Effector memory CD4-positive, alpha-beta T cell (primary cell): ENCODE data around the gene DKK3.

ENCODE experiments used
- DNase-seq, 3 donors: peaks; one replicate each; pipeline ENCODE4 v3.0.0-alpha.2; 2020
- H3K27ac ChIP-seq: 2 replicates; pipeline ENCODE4 v1.7.0; 2013; ENCODE audit warnings: mild to moderate bottlenecking, low read length, moderate library complexity; ENCODE audit not compliant: insufficient read depth, poor library complexity, severe bottlenecking
- H3K27me3 ChIP-seq: replicated peaks from 2 replicates; pipeline ENCODE4 v1.7.0; 2013; ENCODE audit warnings: mild to moderate bottlenecking, low read length; ENCODE audit not compliant: insufficient read depth, control insufficient read depth, poor library complexity, severe bottlenecking
- H3K36me3 ChIP-seq: 2 replicates; pipeline ENCODE4 v1.7.0; 2013; ENCODE audit warnings: mild to moderate bottlenecking, low read length, moderate library complexity; ENCODE audit not compliant: control insufficient read depth, insufficient read depth
- H3K4me1 ChIP-seq: 2 replicates; pipeline ENCODE4 v1.7.0; 2013; ENCODE audit warnings: low read length, mild to moderate bottlenecking; ENCODE audit not compliant: control insufficient read depth, insufficient read depth, poor library complexity, severe bottlenecking
- H3K4me3 ChIP-seq: 2 replicates; pipeline ENCODE4 v1.7.0; 2013; ENCODE audit warnings: low read length, low read depth, mild to moderate bottlenecking; ENCODE audit not compliant: insufficient read depth, poor library complexity, severe bottlenecking
- H3K9me3 ChIP-seq: 2 replicates; pipeline ENCODE4 v1.7.0; 2013; ENCODE audit warnings: mild to moderate bottlenecking, low read length, moderate library complexity; ENCODE audit not compliant: control insufficient read depth

DKK3 gene

DNA sequence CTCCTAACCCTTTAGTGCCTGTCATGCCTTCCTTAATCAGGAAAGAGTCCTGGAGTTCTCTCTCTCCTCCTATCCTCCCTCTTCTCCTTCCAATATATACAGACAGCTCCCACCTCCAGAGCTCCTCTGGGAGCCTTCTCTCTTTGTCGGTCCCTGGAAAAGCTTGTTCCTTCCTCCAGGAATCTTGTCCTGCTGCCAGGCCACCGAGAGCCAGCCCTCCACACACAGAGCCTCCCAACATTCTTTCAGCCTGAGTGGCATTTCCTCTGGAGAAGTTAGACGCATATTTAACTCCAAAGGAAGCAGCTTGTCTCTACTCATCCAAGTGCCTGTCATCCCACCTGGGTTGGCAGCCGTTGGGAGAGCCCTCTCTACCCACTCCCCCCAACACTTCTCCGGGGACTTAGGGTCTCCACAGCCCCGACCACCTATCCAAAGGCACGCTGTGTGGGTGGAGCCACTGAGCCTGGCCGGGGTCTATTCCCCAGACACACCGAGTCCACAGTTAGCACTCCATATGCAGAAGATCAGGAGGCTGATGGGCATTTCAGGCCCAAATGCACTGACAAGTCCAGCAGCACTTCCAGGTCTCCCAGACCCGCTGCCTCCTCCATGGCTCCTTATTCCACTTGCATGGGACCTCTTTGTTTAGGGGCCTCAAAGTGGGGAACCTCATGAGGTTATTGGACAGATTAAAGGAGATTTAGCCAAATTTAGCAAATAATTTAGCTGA lies 31.1 kb downstream of the DKK3 start:
- Histone ChIP-seq H3K4me3 (no peak overlapping the region), H3K36me3 (no peaks in the 10 kb centered on the region), H3K27ac (no peak overlapping the region), H3K4me1 (no peaks in the 10 kb centered on the region), H3K9me3 (no peaks in the 10 kb centered on the region), H3K27me3 (no peaks in the 10 kb centered on the region)
- DNase-seq, result no peak

- no peak for DNase-seq
- Histone ChIP-seq H3K27me3 (no peaks in the 10 kb centered on the region), H3K27ac (no peak overlapping the region), H3K9me3 (no peaks in the 10 kb centered on the region), H3K36me3 (no peaks in the 10 kb centered on the region), H3K4me1 (no peaks in the 10 kb centered on the region), H3K4me3 (no peak overlapping the region)
Measured at GRCh38 chr11:11976481-11977127, 31.8 kb downstream of the DKK3 start.

- H3K4me1 ChIP-seq, result no peaks in the 10 kb centered on the region
- H3K4me3 ChIP-seq, result no peak overlapping the region
- H3K27ac ChIP-seq, result no peak overlapping the region
- no peaks in the 10 kb centered on the region for H3K9me3 ChIP-seq
- H3K27me3 ChIP-seq, result no peaks in the 10 kb centered on the region
- H3K36me3 ChIP-seq, result no peaks in the 10 kb centered on the region
- DNase-seq, result no peak
Measured at GRCh38 chr11:11975201-11976092, 33.0 kb downstream of the DKK3 start.

DNA sequence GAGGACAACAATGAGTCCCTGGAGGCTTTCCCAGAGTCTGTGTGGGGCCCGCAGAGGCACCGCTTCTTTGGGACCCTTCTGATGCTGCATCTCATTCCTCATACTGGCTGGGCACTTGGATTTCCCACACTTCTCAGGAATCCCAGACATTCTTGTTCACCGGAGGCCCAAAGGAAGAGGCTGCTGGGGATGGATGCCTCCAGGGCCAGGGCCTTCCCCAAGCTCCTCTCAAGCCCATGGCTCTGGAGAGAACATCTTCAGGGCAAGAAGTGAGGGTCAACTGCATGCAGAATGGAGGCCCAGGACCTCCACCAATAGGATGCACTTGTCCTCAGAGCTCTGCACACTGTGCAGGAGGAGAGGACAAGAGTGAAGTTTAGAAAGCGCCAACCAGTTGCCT lies 34.6 kb downstream of the DKK3 start:
- Histone ChIP-seq H3K27me3 (no peaks in the 10 kb centered on the region), H3K4me3 (no peak overlapping the region), H3K4me1 (no peaks in the 10 kb centered on the region), H3K27ac (no peak overlapping the region), H3K36me3 (no peaks in the 10 kb centered on the region), H3K9me3 (no peaks in the 10 kb centered on the region)
- DNase-seq, result no peak

- Histone ChIP-seq H3K27me3 (no peaks in the 10 kb centered on the region), H3K9me3 (no peaks in the 10 kb centered on the region), H3K4me3 (no peak overlapping the region), H3K36me3 (no peaks in the 10 kb centered on the region), H3K4me1 (no peaks in the 10 kb centered on the region), H3K27ac (no peak overlapping the region)
- DNase-seq, result no peak
Measured at GRCh38 chr11:11973361-11973800, 35.0 kb downstream of the DKK3 start.

- Histone ChIP-seq H3K4me1 (no peaks in the 10 kb centered on the region), H3K27ac (no peak overlapping the region), H3K4me3 (no peak overlapping the region), H3K36me3 (no peaks in the 10 kb centered on the region), H3K9me3 (no peaks in the 10 kb centered on the region), H3K27me3 (no peaks in the 10 kb centered on the region)
- no peak for DNase-seq
Measured at GRCh38 chr11:11972730-11973341, 35.6 kb downstream of the DKK3 start.

GRCh38 chr11:11971906-11972547 lies 36.4 kb downstream of the DKK3 start:
- Histone ChIP-seq H3K36me3 (no peaks in the 10 kb centered on the region), H3K9me3 (no peaks in the 10 kb centered on the region), H3K4me1 (no peaks in the 10 kb centered on the region), H3K27me3 (no peaks in the 10 kb centered on the region), H3K27ac (no peak overlapping the region), H3K4me3 (no peak overlapping the region)
- no peak for DNase-seq

DNA sequence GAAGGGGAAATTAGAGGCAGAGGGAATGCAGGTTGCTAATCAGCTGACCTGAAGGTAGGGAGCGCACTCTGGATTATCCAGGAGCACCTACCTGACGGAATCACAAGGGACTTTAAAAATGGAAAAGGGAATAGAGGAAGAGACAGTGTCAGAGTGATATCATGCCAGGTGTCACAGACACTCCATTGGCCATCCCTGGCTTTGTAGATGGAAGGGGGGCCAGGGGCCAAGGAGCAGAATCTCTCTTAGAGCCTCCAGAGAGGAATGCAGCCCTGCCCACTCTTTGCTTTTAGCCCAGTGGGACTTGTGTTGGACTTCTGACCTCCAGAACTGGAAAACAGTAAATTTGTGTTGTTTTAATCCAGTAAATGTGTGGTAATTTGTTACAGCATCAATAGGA lies 37.9 kb downstream of the DKK3 start:
- DNase-seq, result no peak
- Histone ChIP-seq H3K4me3 (no peak overlapping the region), H3K9me3 (no peaks in the 10 kb centered on the region), H3K4me1 (no peaks in the 10 kb centered on the region), H3K27ac (no peak overlapping the region), H3K36me3 (no peaks in the 10 kb centered on the region), H3K27me3 (no peaks in the 10 kb centered on the region)

- no peaks in the 10 kb centered on the region for H3K36me3 ChIP-seq
- H3K4me3 ChIP-seq, result no peak overlapping the region
- no peaks in the 10 kb centered on the region for H3K9me3 ChIP-seq
- no peaks in the 10 kb centered on the region for H3K27me3 ChIP-seq
- H3K27ac ChIP-seq, result no peak overlapping the region
- no peaks in the 10 kb centered on the region for H3K4me1 ChIP-seq
- DNase-seq, result no peak
Measured at GRCh38 chr11:11969380-11970215, 38.8 kb downstream of the DKK3 start.
